Ishikawa (cell line): ENCODE results near the gene RNF217.
A peak's percentile ranks its signal among the peaks of the same experiment; 100 is the strongest.

ENCODE experiments used
- CEBPB ChIP-seq: IDR thresholded peaks from 2 replicates; pipeline ENCODE4 v1.6.1; 2012
- CREB1 ChIP-seq: IDR thresholded peaks from 2 replicates; pipeline ENCODE4 v1.6.1; 2012; ENCODE audit warnings: low read depth
- EGR1 ChIP-seq: IDR thresholded peaks from 2 replicates; pipeline ENCODE4 v1.6.1; 2012
- EP300 ChIP-seq: IDR thresholded peaks from 2 replicates; pipeline ENCODE4 v1.6.1; 2012; ENCODE audit warnings: borderline replicate concordance
- FOXM1 ChIP-seq: IDR thresholded peaks from 2 replicates; pipeline ENCODE4 v1.6.1; 2012; ENCODE audit warnings: low read depth, borderline replicate concordance
- NFIC ChIP-seq: IDR thresholded peaks from 2 replicates; pipeline ENCODE4 v1.6.1; 2012
- RAD21 ChIP-seq: IDR thresholded peaks from 2 replicates; pipeline ENCODE4 v1.6.1; 2012; ENCODE audit warnings: low read depth
- TAF1 ChIP-seq: IDR thresholded peaks from 2 replicates; pipeline ENCODE4 v1.6.1; 2012; ENCODE audit warnings: low read depth, mild to moderate bottlenecking
- TCF12 ChIP-seq: IDR thresholded peaks from 2 replicates; pipeline ENCODE4 v1.6.1; 2012; ENCODE audit warnings: low read depth
- TEAD4 ChIP-seq: IDR thresholded peaks from 2 replicates; pipeline ENCODE4 v1.6.1; 2012
- YY1 ChIP-seq: IDR thresholded peaks from 2 replicates; pipeline ENCODE4 v1.6.1; 2012; ENCODE audit warnings: low read depth
- ZBTB7A ChIP-seq: IDR thresholded peaks from 2 replicates; pipeline ENCODE4 v1.6.1; 2012; ENCODE audit warnings: low read depth
- TF ChIP-seq, protein P1 (sequence below): IDR thresholded peaks from 2 replicates; pipeline ENCODE4 v1.6.1; 2012
- TF ChIP-seq, protein P2 (sequence below): IDR thresholded peaks from 2 replicates; pipeline ENCODE4 v1.6.1; 2012; ENCODE audit warnings: low read depth, mild to moderate bottlenecking
- TF ChIP-seq, protein P3 (sequence below): IDR thresholded peaks from 2 replicates; pipeline ENCODE4 v1.6.1; 2012

Gene RNF217

DNA sequence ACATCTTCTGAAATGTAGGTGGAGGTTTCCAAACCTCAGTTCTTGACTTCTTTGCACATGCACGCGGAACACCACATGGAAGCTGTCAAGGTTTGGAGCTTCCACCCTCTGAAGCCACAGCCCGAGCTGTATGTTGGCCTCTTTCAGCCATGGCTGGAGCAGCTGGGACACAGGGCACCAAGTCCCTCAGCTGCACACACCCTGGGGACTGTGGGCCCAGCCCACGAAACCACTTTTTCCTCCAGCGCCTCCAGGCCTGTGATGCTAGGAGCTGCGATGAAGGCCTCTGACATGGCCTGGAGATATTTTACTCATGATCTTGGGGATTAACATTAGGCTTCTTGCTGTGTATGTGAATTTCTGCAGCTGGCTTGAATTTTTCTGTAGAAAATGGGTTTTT, 68.7 kb downstream of the RNF217 start:
- TF ChIP-seq EP300 (no peak), NFIC (no peak), TEAD4 (no peak), CREB1 (no peak), FOXM1 (no peak), ZBTB7A (no peak), EGR1 (no peak), TCF12 (no peak), TAF1 (no peak), RAD21 (no peak), YY1 (no peak), CEBPB (no peak)
- TF ChIP-seq, protein P1, sequence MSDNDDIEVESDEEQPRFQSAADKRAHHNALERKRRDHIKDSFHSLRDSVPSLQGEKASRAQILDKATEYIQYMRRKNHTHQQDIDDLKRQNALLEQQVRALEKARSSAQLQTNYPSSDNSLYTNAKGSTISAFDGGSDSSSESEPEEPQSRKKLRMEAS = no peak
- TF ChIP-seq, protein P2, sequence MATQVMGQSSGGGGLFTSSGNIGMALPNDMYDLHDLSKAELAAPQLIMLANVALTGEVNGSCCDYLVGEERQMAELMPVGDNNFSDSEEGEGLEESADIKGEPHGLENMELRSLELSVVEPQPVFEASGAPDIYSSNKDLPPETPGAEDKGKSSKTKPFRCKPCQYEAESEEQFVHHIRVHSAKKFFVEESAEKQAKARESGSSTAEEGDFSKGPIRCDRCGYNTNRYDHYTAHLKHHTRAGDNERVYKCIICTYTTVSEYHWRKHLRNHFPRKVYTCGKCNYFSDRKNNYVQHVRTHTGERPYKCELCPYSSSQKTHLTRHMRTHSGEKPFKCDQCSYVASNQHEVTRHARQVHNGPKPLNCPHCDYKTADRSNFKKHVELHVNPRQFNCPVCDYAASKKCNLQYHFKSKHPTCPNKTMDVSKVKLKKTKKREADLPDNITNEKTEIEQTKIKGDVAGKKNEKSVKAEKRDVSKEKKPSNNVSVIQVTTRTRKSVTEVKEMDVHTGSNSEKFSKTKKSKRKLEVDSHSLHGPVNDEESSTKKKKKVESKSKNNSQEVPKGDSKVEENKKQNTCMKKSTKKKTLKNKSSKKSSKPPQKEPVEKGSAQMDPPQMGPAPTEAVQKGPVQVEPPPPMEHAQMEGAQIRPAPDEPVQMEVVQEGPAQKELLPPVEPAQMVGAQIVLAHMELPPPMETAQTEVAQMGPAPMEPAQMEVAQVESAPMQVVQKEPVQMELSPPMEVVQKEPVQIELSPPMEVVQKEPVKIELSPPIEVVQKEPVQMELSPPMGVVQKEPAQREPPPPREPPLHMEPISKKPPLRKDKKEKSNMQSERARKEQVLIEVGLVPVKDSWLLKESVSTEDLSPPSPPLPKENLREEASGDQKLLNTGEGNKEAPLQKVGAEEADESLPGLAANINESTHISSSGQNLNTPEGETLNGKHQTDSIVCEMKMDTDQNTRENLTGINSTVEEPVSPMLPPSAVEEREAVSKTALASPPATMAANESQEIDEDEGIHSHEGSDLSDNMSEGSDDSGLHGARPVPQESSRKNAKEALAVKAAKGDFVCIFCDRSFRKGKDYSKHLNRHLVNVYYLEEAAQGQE = no peak
- TF ChIP-seq, protein P3, sequence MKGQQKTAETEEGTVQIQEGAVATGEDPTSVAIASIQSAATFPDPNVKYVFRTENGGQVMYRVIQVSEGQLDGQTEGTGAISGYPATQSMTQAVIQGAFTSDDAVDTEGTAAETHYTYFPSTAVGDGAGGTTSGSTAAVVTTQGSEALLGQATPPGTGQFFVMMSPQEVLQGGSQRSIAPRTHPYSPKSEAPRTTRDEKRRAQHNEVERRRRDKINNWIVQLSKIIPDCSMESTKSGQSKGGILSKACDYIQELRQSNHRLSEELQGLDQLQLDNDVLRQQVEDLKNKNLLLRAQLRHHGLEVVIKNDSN = no peak

DNA sequence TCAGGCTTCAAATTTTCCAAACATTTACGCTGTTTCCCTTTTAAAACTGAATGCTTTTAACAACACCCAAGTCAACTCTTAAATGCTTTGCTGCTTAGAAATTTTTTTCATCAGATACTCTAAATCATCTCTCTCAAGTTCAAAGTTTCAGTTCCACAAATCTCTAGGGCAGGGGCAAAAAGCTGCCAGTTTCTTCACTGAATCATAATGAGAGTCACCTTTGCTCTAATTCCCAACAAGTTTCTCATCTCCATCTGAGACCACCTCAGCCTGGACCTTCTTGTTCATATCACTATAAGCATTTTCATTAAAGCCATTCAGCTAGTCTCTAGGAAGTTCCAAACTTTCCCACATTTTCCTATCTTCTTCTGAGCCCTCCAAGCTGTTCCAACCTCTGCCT, 69.1 kb downstream of the RNF217 start:
- no peak for TF ChIP-seq EP300
- TF ChIP-seq, protein P1 = no peak
- TF ChIP-seq, protein P3 = no peak
- TF ChIP-seq TCF12 = no peak
- TF ChIP-seq CREB1 = no peak
- no peak for TF ChIP-seq NFIC
- TF ChIP-seq YY1 = no peak

GRCh38 chr6:125037827-125038226, 75.6 kb downstream of the RNF217 start:
- TF ChIP-seq, protein P1 = no peak
- no peak for TF ChIP-seq NFIC
- TF ChIP-seq TCF12 = no peak

DNA sequence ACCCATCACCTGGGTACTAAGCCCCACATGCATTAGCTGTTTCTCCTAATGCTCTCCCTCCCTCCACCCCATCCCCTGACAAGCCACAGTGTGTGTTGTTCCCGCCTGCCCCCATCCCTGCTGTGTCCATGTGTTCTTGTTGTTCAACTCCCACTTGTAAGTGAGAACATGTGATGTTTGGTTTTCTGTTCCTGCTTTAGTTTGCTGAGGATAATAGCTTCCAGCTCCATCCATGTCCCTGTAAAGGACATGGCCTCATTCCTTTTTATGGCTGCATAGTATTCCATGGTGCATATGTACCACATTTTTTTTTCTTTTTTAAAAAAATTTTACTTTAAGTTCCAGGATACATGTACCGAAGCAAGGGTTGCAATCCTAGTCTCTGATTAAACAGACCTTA, 76.7 kb downstream of the RNF217 start:
- TF ChIP-seq RAD21 = no peak
- no peak for TF ChIP-seq FOXM1
- no peak for TF ChIP-seq EGR1
- TF ChIP-seq CREB1 = no peak
- TF ChIP-seq, protein P2 = no peak
- no peak for TF ChIP-seq TEAD4
- no peak for TF ChIP-seq EP300
- no peak for TF ChIP-seq YY1
- no peak for TF ChIP-seq TCF12
- TF ChIP-seq, protein P3 = no peak
- no peak for TF ChIP-seq ZBTB7A
- no peak for TF ChIP-seq NFIC

DNA sequence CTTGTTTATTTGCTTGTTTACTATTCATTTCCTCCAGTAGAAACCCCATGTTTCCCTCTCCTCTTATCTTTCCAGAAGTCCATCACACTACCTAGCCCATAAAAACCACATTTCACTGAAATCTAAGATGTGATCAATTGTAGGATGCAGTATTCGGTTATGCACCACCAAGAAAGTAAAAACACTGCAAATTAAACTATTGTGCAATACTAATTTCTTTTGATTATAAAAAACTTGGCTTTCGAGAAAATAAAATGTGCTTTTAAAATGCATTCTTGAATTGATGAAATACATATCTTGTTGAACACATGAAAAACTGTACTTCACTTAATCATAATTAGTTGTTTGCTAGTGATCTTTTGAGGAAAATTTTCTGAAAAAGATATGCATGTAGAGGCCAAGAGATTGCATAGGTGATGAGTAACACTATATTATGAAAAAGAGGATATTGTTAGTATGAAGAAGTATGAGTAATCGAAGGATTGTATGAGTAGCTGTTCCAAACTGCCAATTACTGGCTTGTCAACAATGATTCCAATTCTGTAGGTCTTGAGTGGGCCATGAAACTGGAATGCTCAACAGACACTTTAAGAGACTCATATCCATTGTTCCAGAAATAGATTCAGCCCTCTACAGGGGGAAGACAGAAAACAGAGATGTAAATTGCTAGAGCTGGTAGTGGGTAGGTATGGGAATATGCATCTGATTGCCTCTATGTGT, 79.7 kb downstream of the RNF217 start:
- no peak for TF ChIP-seq ZBTB7A
- TF ChIP-seq CEBPB = peak; percentile 50; the same call in 1 of the 2 replicates

GRCh38 chr6:125044066-125044465, 81.8 kb downstream of the RNF217 start:
- TF ChIP-seq ZBTB7A (no peak), CEBPB (no peak), RAD21 (no peak), FOXM1 (no peak), TEAD4 (no peak), EP300 (no peak), TCF12 (no peak), YY1 (no peak), NFIC (no peak), CREB1 (no peak), EGR1 (no peak), TAF1 (no peak)
- TF ChIP-seq, protein P1 = no peak
- TF ChIP-seq, protein P2 = no peak
- TF ChIP-seq, protein P3 = no peak
